CD14-positive monocyte (primary cell): ENCODE measurements around the gene DBF4B. TPM values are rescaled to one million over a fixed set of nuclear protein-coding genes. Genes with fewer than 3 reads are reported as not detected.

Experiments used
- DNase-seq, 3 donors: peaks; one replicate each; pipeline ENCODE4 v3.0.0-alpha.2; 2011 to 2022
- H2AFZ ChIP-seq: 2 replicates; pipeline ENCODE4 v1.6.0; 2012; ENCODE audit warnings: mild to moderate bottlenecking, low read depth, low read length, inconsistent platforms; ENCODE audit not compliant: insufficient read depth, poor library complexity, severe bottlenecking
- H3K27ac ChIP-seq, 2 donors: 1 replicate in 1 of 2; 2 replicates in 1 of 2; pipeline ENCODE4 v1.5.1; 2012 to 2013; ENCODE audit warnings: low read length in 2 of 2, control low read depth in 1 of 2, inconsistent platforms in 1 of 2, low read depth in 1 of 2, mild to moderate bottlenecking in 1 of 2
- H3K27me3 ChIP-seq, 2 donors: one replicate each; pipeline versions ENCODE4 v1.6.0 to v1.6.1; 2011 to 2013; ENCODE audit warnings: low read length in 2 of 2; ENCODE audit not compliant: control insufficient read depth in 2 of 2, insufficient read depth in 2 of 2
- H3K36me3 ChIP-seq, 2 donors: replicated peaks in 1 of 2; 1 replicate in 1 of 2; 2 replicates in 1 of 2; pipeline versions ENCODE4 v1.5.1 to v1.6.1; 2012 to 2013; ENCODE audit warnings: low read length in 2 of 2, control low read depth in 1 of 2, inconsistent platforms in 1 of 2, mild to moderate bottlenecking in 1 of 2; ENCODE audit not compliant: insufficient read depth in 2 of 2, control insufficient read depth in 1 of 2
- H3K4me1 ChIP-seq, 2 donors: 1 replicate in 1 of 2; 2 replicates in 1 of 2; pipeline versions ENCODE4 v1.5.1 to v1.6.1; 2012 to 2013; ENCODE audit warnings: low read length in 2 of 2, control low read depth in 1 of 2, inconsistent platforms in 1 of 2, mild to moderate bottlenecking in 1 of 2, moderate library complexity in 1 of 2; ENCODE audit not compliant: insufficient read depth in 2 of 2, control insufficient read depth in 1 of 2
- H3K4me2 ChIP-seq: replicated peaks from 2 replicates; pipeline ENCODE3; 2012; ENCODE audit warnings: low read length, moderate library complexity, mild to moderate bottlenecking; ENCODE audit not compliant: poor library complexity, severe bottlenecking; ENCODE audit errors: extremely low read depth
- H3K4me3 ChIP-seq, 3 experiments: fragments of 200-600 bp in 1 of 3; sonication (generic) in 1 of 3; replicated peaks in 1 of 3; 1 replicate in 2 of 3; 2 replicates in 1 of 3; pipeline ENCODE4 v1.5.1; 2011 to 2013; ENCODE audit warnings: low read length in 3 of 3, mild to moderate bottlenecking in 3 of 3, control low read depth in 2 of 3, low read depth in 2 of 3, inconsistent platforms in 1 of 3, moderate library complexity in 1 of 3
- H3K79me2 ChIP-seq: 2 replicates; pipeline ENCODE4 v1.6.0; 2012; ENCODE audit warnings: mild to moderate bottlenecking, control low read depth, inconsistent platforms, low read length, moderate library complexity; ENCODE audit not compliant: insufficient read depth
- H3K9ac ChIP-seq: 2 replicates; pipeline ENCODE4 v1.6.0; 2017; ENCODE audit warnings: low read length, mild to moderate bottlenecking; ENCODE audit not compliant: insufficient read depth, poor library complexity, severe bottlenecking
- H3K9me3 ChIP-seq, 2 donors: replicated peaks in 1 of 2; 1 replicate in 1 of 2; 2 replicates in 1 of 2; pipeline versions ENCODE4 v1.5.1 to v1.6.1; 2012 to 2013; ENCODE audit warnings: low read length in 2 of 2, control low read depth in 1 of 2; ENCODE audit not compliant: control insufficient read depth in 1 of 2, insufficient read depth in 1 of 2
- H4K20me1 ChIP-seq: 2 replicates; pipeline ENCODE4 v1.6.0; 2012; ENCODE audit warnings: mild to moderate bottlenecking, low read length, control low read depth, moderate library complexity; ENCODE audit not compliant: insufficient read depth
- H3K27ac Mint-ChIP-seq, 7 donors: one replicate each; pipeline ENCODE4 v1.8.0; 2020; ENCODE audit warnings: mild to moderate bottlenecking in 7 of 7, mixed read lengths in 7 of 7, moderate library complexity in 6 of 7, inconsistent platforms in 2 of 7
- H3K27me3 Mint-ChIP-seq, 3 donors: one replicate each; pipeline ENCODE4 v1.8.0; 2021 to 2022; ENCODE audit warnings: low read depth in 3 of 3, mild to moderate bottlenecking in 3 of 3, mixed read lengths in 3 of 3, moderate library complexity in 3 of 3, inconsistent platforms in 1 of 3
- H3K36me3 Mint-ChIP-seq, 2 donors: one replicate each; pipeline ENCODE4 v1.8.0; 2020; ENCODE audit warnings: mixed read lengths in 2 of 2, inconsistent platforms in 1 of 2, mild to moderate bottlenecking in 1 of 2
- H3K4me1 Mint-ChIP-seq: one replicate; pipeline ENCODE4 v1.8.0; 2020; ENCODE audit warnings: mild to moderate bottlenecking, mixed read lengths
- H3K4me3 Mint-ChIP-seq, 2 donors: one replicate each; pipeline ENCODE4 v1.8.0; 2020; ENCODE audit warnings: mild to moderate bottlenecking in 2 of 2, mixed read lengths in 2 of 2, moderate library complexity in 1 of 2
- H3K9me3 Mint-ChIP-seq, 7 donors: one replicate each; pipeline ENCODE4 v1.8.0; 2020 to 2022; ENCODE audit warnings: mixed read lengths in 7 of 7, mild to moderate bottlenecking in 6 of 7, moderate library complexity in 6 of 7, inconsistent platforms in 2 of 7
- CTCF ChIP-seq: fragments of 200-600 bp; IDR thresholded peaks from one replicate; pipeline ENCODE4 v1.8.0; 2022; ENCODE audit warnings: antibody characterized with exemption, mild to moderate bottlenecking
- WGBS: methylation state at CpG from one replicate; pipeline ENCODE4 v1.1.5; 2013; ENCODE audit warnings: missing lambda C conversion rate; ENCODE audit not compliant: insufficient coverage; 5-methylcytosine and 5-hydroxymethylcytosine counted together
- intact Hi-C, 2 donors: fragments of 100-400 bp; cut with micrococcal nuclease; formaldehyde crosslinking; loops; one replicate each; pipeline versions ENCODE4 v1.15.0 to v1.15.1; 2023
- polyA plus RNA-seq, 3 donors: library from polyadenylated mRNA; depleted of rRNA in 1 of 3; unstranded in 2 of 3; stranded (reverse) in 1 of 3; fragments of 300-500 nt in 2 of 3; fragments of >200 nt in 1 of 3; fragmentation: Illumina TruSeq in 2 of 3; gene quantifications; 1 replicate in 2 of 3; 2 replicates in 1 of 3; pipeline ENCODE4 v1.2.3, GENCODE V29; 2012 to 2021

The DBF4B gene
- polyA plus RNA-seq, 3 donors, result 0.23 to 2.9 (median 0.34) TPM

GRCh38 chr17:44751806-44752205 is 43.3 kb downstream of the DBF4B start:
- peaks cover 0 to 3% (median 0%) of the 10 kb centered on the region in 7 donors for H3K9me3 Mint-ChIP-seq
- peaks cover 35 to 51% of the 10 kb centered on the region in 2 donors for H3K36me3 ChIP-seq
- no peak overlapping the region for H3K9ac ChIP-seq
- H3K27me3 ChIP-seq, result no peaks in the 10 kb centered on the region
- intact Hi-C loops, result no loop called here
- no peak for TF ChIP-seq CTCF
- H3K4me2 ChIP-seq, result no peak overlapping the region
- no peak overlapping the region for H3K4me3 Mint-ChIP-seq
- peaks cover 10 to 11% (median 11%) of the 10 kb centered on the region in 3 donors for H3K27me3 Mint-ChIP-seq
- no peaks in the 10 kb centered on the region for H3K4me1 Mint-ChIP-seq
- no peaks in the 10 kb centered on the region for H4K20me1 ChIP-seq
- peak overlapping the region in 1 of 7 donors; percentile 7 for H3K27ac Mint-ChIP-seq
- H3K9me3 ChIP-seq, result no peaks in the 10 kb centered on the region
- H2AFZ ChIP-seq, result no peak overlapping the region
- H3K4me3 ChIP-seq, result no peak overlapping the region
- DNase-seq, result no peak
- H3K36me3 Mint-ChIP-seq, result peaks cover 39 to 45% of the 10 kb centered on the region in 2 donors
- WGBS, result 100% methylated on average over 6 of the region's 10 CpGs
- H3K27ac ChIP-seq, result no peak overlapping the region
- H3K79me2 ChIP-seq, result no peaks in the 10 kb centered on the region
- no peaks in the 10 kb centered on the region for H3K4me1 ChIP-seq

DNA sequence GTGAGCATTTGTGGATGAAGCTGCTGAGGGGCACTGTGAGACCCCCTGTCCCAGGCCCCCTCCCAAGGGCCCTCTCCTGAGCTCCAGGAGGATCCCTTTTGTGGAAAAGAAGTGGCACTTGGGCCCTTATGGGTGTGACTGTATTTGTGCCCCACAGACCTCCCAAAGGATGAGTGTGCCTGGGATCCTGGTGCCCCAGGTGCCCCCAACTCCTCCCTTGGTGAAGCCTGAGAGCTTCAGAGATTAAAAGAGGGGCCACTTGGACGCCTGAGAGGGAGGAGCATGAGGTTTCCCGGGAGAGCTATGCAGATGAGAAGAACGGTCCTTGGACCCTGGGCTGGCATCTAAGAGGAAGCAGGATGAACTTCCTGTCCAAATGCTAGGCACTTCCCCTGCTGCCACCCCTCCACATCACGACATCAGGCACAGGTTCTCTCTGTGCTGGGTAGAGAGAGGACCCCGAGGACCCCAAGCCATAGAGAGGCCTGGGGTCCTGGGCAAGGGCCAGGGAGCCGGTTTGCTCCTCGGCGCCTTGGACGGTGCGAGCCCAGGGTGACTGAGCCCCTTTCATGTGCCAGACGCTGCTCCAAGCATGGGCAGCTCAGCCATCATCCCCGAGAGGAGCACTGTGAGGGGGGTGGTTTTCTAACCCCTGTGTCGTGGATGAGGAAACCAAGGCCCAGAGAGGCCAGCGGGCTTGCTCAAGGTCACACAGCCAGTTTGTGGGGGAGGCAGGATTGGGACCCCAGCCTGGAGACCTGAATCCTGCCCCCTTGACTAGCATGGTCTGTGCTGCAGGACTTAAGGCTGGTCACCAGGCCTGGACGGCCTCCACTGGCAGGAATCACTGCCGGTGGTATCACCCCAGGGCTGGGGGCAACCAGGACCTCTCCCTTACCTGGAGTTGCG is 44.7 kb downstream of the DBF4B start:
- WGBS, result 92% methylated on average over 14 of the region's 17 CpGs
- intact Hi-C loops, result no loop called here
- peaks cover 2% of the 10 kb centered on the region for H3K4me1 Mint-ChIP-seq
- Histone ChIP-seq H3K4me3 (no peak overlapping the region), H2AFZ (no peak overlapping the region), H3K9me3 (peaks cover 0 to 5% of the 10 kb centered on the region in 2 donors), H3K27ac (no peak overlapping the region), H3K9ac (no peak overlapping the region), H3K36me3 (peaks cover 24 to 37% of the 10 kb centered on the region in 2 donors), H3K4me2 (no peak overlapping the region), H3K27me3 (peaks cover 13 to 14% of the 10 kb centered on the region in 2 donors), H3K4me1 (no peaks in the 10 kb centered on the region), H3K79me2 (no peaks in the 10 kb centered on the region), H4K20me1 (no peaks in the 10 kb centered on the region)
- DNase-seq, result no peak
- no peak for TF ChIP-seq CTCF
- H3K36me3 Mint-ChIP-seq, result peaks cover 27 to 31% of the 10 kb centered on the region in 2 donors
- peaks cover 24 to 25% (median 25%) of the 10 kb centered on the region in 3 donors for H3K27me3 Mint-ChIP-seq
- no peak overlapping the region for H3K27ac Mint-ChIP-seq
- H3K4me3 Mint-ChIP-seq, result no peak overlapping the region
- H3K9me3 Mint-ChIP-seq, result peaks cover 0 to 8% (median 0%) of the 10 kb centered on the region in 7 donors
